HG03378 (cell line): ENCODE measurements around the gene STAP2.
"Not testable (repeated sequence)": the region's sequence is repeated elsewhere in the genome, so short reads cannot be mapped to it uniquely, and the experiment has no call there.

ENCODE experiments used
- ATAC-seq: cut with Tn5 transposase; IDR thresholded peaks from one replicate; pipeline ENCODE4 v1.9.1; 2021; ENCODE audit warnings: mild to moderate bottlenecking, moderate library complexity; ENCODE audit not compliant: unreplicated experiment

STAP2 gene

DNA sequence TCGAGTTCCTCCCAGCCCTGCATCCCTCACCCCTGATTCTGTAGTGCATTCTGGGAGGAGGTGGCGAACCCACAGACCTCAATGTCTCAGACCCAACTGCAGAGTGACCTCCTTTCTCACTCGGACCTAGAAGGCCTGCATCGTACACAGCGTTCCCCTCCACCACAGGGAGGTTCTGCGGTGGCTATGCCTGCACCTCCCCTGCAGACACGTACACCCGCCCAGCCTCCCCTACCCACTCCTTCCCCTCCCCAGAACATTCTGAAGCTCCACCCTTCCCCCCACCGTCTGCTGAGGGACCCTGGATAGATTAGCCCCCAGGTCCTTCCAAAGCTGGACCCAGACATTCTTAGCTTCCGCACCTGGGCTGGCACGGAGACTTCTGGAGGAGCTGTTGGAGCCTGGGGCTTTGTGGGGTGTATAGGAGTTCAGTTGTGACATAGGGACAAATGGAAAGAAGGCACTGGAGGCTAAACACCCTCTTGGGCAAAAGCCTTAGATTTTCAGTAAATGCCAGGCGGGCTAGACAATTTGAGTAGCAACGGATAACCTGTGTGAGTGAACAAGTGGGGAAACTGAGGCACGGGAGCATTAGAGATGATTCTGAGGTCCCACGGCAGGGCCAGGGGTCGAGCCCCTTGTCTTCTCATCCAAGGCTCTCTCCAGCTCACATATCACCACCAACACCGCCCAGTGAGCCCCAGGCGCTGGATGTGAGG, 34.6 kb downstream of the STAP2 start:
- ATAC-seq, result no peak

DNA sequence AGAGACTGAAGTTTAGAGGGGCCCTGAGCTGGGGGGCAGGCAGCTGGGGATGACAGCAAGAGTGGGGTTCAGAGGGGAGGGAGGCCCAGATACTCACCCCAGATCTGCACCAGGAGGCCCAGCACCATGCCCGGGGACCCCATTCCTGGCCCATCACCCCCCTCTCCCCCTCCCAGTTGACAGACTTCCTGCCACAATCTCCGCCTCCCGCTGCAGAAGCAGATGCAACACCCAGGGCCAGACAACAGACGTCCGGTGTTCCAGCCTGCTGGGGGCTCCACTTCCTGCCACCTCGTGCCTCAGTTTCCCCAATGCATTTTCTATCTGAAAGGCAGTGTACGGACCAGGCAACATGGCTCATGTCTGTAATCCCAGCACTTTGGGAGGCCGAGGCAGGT, 36.4 kb downstream of the STAP2 start, which contains the start of gene TMIGD2:
Gene TMIGD2, minus strand, starts transcription at position 147 of the 398 bp plus-strand sequence. Its CDS starts 4 bp downstream, at position 143.
- no peak for ATAC-seq

DNA sequence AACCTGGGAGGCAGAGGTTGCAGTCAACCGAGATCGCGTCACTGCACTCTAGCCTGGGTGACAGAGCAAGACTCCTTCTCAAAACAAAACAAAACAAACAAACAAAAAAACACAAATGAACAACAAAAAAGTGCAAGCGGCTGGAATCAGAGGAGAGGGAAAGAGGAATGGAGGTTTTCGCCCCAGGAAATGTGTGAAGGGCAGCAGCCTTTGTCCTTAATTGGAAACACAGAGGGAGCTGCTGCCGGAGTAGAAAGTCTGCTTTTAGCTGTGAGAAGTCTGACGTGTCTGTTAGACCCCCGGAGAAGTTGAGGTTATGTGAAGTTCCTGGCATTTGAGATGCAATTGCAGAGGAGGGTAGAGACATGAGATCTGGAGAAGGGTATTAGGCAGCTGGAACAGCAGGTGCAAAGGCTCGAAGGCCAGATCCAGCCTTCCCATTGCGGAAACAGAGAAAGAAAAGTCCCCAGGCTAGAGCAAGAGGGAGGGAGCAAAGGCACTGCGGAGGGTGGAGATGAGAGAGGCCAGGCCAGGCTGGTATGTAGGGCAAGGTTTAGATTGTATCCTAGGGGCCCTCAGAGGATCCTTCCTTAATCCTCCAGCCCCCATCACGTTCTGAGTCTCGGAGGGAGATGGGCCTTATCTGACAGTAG, 36.9 kb downstream of the STAP2 start:
- ATAC-seq, result no peak

DNA sequence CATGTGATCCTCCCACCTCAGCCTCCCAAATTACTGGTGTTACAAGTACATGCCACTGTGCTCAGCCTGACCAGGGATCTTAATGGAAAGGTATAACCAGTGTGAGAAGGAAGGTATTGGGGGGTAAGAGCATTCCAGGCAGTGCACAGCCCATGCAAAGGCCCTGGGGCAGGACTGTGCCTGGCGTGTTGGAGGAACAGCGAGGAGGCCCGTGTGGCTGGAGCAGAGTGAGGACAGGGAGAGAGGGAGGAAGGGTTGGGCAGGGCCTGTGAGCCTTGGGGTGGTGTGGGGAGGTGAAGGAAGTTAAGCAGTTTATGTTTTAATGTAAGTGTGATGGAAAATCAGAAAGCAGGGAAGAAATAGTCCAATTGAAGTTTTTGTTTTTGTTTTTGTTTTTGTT, 38.0 kb downstream of the STAP2 start:
- no peak for ATAC-seq

DNA sequence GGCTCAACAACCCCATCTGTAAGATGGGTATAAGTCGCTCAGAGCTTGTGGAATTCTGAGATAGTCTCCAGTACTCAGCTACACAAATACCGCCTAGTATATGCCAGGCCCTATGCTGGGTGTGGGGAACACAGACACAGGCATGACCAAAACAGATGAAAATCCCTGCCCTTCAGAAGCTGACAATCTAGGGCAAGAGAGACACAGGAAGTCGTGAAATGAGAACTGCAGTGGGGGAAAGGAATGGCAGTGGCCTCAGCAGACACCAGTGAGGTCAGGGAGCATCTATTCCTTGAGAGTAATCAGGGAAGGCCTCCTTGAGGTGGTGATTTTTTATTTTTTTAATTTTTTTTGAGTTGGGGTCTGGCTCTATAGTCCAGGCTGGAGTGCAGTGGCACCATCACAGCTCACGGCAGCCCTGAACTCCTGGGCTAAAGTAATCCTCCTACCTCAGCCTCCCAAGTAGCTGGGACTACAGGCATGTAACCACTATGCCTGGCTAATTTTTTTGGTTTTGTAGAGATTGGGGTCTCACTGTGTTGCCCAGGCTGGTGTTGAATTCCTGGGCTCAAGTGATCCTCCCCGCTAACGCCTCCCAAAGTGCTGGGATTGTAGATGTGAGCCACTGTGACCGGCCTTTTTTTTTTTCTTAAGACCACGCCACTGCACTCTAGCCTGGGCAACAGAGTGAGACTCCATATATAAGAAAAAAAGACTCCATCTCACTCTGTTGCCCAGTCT, 39.6 kb downstream of the STAP2 start:
- no peak for ATAC-seq

DNA sequence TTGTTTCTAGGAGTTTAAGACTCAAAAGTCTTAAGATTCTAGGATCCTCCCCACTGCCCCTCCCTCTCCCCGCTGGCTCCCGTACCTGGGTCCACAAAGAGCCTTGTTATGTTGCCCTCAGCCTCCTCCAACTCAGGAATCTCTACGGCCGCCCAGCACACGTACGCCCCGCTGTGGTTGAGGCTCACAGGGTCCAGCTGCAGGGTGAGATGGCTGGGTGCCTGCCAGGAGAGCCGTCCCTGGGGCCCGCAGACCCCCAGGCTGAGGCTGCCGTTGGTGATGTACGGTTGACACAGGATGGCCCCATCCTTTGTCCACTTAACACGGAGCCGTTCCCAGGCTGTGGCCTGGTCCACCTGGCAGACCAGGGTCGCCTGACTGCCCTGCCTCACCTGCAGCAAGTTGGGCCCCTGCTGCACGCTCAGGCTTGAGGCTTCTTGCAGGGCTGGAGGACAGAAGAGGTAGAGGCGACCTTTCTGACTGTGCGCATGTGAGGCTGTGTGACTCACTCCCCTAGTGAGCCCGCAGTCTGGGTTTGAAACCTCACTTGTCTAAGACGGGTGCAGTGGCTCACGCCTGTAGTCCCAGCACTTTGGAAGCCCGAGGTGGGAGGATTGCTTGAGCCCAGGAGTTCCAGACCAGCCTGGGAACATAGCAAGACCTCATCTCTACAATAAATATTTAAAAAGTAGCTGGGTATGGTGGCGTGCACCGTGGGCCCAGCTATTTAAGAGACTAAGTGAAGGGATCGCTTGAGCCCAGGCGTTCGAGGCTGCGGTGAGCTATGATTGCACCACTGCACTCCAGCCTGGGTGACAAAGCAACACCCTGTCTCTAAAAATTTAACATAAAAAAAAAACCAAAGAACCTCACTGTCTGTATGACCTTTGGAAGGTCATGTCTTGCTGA, 40.5 kb downstream of the STAP2 start:
- no peak for ATAC-seq

DNA sequence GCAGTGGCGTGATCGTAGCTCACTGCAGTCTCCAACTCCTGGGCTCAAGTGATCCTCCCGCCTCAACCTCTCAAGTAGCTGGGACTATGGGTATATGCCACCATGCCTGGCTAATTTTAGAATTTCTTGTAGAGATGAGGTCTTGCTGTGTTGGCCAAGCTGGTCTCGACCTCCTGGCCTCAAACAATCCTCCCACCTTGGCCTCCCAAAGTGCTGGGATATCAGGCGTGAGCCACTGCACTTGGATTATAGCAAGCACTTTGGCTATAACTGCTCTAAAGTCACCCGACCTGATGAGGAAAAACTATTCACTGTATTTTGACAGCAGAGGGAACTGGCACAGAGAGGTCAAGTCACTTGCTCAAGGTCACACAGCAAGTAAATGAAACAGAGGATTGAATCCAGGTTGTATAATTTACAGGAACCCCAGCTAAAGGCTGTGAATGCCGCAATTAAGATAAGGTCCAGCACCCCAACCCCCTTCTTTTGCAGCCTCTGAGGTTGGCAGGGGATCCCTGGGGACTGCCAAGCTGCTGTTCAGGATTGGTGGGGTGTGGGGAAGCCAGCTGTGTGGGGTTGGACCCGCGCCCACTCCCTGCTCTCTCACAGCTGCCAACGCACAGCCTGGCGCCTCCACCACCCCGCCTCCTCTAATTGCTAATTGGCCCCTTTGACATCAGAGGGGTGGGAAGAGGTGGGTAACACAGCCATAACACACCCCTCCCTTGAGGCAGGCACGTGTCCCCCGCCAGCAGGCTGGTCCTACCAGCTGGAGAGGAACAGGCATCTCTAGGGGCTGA, 42.5 kb downstream of the STAP2 start:
- ATAC-seq, result no peak

DNA sequence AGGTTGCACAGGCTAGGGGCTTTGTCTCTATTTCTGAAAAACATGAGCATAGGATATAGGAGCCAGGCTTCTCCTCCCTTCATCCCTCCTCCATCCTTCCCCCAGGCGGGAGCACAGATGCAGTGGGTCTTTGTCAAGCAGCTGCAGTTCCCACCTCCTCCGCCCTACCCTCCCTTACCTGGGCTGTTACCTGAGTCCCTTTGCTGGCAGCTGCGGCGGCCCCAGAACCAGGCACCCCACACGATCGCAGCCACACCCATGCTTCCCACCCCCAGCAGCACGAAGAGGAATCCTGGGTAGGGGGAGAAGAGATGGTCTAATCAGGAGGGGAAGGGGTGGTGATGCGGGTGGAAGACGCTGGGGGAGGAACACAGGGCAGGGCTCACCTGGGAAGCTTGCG, 44.2 kb downstream of the STAP2 start:
- no peak for ATAC-seq

DNA sequence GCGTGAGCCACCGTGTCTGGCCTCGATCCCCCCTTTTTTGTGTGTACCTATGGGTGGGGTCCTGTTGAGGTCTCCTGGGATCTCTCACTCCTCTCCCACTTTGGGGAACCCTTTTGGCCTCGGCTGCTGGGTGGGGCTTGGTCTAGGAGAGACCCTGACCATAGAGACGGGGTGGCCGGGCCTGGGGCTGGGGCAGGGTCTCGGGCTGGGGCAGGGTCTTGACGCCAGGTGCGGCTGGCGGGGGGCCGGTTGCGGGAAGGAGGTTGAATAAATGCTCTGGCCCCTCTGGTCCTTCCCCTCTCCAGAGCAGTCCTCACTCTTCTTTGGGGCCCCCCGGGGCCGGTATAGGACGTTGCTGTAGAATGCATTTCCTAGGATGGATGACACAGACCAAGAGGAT, 46.1 kb downstream of the STAP2 start:
- no peak for ATAC-seq

DNA sequence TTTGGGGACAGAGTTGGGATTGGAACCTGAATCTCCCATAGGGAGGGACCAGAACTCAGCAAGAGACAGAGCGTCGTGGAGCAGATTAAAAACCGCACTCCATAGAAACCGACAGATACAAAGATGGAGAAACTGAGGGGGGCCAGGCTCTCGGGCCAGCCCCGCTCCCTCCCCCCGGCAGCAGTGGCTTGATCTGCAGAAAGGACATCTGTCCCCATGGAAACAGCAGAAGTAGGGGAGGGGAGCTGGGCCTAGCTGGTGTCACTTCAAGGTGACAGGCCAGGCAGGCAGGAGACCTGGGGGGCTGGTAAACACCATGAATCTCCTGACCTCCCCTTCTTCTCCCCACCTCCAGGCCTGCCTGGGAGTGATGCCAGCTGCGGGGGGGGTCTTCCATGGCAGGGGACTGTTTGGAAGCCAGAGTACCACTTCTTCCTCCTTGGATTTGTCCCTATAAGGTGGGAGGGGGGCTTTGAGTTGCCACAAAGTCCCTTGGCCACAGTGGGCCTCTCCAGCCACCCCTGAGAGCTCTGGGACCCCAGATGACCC, 47.4 kb downstream of the STAP2 start:
- ATAC-seq, result no peak

DNA sequence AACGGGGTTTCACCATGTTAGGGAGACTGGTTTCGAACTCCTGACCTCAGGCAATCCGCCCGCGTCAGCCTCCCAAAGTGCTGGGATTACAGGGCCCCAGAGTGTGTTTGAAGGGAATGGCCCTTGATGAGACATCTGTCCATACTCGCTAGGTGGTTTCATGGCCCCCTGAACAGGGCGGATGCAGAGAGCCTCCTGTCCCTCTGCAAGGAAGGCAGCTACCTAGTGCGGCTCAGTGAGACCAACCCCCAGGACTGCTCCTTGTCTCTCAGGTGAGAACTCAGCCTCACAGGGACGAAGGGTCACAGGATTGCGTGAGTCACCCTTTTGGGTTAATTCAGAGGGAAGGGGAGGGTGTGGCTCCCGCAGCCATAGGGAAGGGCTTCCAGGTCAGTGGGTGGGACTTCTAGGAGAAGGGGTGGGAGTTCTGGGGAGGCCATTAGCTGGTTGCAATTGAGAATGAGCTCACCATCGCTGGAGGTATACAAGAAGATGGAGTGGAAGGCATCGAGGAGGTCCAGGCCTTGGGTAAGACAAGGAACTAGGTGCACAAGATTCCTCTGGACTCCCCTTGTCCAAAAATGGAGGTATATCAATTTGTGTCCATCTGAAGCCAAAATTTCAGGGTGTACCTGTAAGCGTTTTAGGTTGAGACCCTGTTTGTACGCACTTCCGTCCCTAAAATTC, 50.4 kb downstream of the STAP2 start:
- ATAC-seq, result no peak

DNA sequence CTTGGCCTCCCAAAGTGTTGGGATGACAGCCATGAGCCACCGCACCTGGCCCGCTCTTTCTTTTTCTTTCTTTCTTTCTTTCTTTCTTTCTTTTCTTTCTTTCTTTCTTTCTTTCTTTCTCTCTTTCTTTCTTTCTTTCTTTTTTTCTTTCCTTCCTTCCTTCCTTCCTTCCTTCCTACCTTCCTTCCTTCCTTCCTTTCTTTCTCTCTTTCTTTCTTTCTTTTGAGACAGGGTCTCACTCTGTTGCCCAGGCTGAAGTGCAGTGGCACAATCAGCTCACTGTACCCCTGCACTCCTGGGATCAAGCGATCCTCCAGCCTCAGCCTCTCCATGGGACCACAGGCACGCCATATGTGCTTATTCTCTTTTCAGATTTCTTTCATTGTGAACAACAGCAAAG, 52.5 kb downstream of the STAP2 start:
- not testable (repeated sequence) for ATAC-seq

DNA sequence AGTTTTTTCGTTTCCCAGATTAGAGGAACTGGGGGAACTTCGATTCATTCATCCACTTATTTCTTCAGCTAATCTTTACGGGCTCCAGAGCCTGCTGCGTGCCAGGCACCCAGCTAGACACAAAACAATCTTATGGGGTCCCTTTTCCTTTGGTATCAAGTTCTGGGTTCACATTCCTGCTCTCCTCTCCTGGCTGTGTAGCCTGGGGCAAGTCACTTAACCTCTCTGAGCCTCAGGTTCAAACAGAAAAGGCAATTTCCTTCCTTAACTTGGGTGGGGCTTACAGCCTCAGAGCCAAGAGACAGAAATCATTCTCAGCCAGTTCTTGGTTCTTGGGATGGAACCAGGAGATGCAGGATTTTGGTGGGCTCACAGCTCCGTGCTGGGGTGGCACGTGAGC, 53.7 kb downstream of the STAP2 start:
- no peak for ATAC-seq

DNA sequence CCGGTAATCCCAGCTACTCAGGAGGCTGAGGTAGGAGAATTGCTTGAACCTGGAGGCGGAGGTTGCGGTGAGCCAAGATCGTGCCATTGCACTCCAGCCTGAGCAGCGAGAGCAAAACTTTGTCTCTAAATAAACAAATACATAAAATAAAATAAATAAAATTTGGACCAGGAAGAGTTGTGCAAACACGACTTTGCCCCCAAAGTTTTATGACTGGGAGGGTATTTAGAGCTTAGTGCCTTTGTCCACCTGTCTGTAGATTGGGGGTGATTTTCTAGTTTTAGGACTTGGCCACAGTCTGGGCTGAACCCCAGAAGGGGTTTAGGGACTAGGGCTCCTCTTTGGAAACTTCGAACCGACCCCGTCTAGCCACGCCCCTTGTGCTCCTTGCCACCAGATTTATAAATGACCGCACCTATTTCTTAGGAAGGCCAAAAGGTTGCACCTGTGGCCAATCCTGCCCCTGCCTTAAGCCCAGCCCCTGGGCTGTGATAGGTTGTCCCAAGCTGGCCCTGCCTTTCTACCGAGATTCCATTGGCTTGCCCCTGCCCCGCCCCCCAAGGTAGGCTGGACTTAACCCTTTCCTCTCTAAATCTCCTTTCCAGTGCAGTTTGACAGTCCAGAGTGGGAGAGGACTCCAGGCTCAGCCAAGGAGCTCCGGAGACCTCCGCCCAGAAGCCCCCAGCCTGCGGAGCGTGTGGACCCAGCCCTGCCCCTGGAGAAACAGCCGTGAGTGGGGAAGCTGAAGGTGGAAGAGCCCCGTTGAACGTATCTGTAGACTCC, 54.3 kb downstream of the STAP2 start:
- ATAC-seq, result no peak

DNA sequence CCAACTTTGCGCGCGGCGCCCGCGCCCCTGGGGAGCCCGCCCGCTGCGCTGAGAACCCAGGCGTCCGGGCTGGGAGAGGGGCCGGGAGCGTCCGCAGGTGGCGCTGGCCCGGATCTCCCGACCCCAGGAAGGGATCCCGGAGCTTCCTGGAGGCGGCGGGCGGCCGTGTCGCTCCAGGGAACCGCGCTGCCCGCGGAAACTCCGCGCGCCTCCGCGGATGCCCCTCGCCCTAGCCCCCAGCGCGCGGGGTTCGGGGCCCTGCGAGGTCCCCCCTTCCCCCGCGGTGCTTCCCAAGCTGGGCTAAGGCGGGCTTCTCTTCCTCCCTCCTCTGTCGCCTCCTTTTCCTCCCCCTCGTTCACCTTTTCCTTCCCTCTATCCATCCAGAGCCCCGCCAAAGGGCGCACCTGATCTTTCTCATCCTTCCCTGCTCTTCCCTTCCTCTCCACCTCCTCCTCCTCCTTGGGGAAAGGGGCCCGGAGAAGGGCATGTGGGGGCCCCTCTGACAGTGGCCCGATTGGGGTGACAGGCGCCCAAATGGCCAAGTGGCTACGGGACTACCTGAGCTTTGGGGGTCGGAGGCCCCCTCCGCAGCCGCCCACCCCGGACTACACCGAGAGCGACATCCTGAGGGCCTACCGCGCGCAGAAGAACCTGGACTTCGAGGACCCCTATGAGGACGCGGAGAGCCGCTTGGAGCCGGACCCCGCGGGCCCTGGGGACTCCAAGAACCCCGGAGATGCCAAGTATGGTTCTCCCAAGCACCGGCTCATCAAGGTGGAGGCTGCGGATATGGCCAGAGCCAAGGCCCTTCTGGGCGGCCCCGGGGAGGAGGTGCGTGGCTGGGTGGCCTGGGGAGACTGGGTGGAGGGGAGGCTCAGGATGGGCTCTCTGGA, 58.9 kb downstream of the STAP2 start:
- no peak for ATAC-seq

DNA sequence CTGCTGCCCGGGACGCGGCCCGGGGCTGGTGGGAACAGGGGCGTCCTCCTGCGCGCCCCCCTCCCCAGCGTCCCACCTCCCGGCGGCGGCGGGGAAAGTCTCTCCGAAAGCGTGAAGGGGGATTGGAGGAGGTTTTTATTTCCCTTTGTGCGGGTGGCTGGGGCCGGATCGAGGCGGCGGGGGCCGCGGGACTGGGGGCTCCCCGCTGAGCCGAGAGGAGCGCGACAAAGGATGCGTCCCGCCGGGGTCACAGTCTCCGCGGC, 59.4 kb downstream of the STAP2 start:
- no peak for ATAC-seq

DNA sequence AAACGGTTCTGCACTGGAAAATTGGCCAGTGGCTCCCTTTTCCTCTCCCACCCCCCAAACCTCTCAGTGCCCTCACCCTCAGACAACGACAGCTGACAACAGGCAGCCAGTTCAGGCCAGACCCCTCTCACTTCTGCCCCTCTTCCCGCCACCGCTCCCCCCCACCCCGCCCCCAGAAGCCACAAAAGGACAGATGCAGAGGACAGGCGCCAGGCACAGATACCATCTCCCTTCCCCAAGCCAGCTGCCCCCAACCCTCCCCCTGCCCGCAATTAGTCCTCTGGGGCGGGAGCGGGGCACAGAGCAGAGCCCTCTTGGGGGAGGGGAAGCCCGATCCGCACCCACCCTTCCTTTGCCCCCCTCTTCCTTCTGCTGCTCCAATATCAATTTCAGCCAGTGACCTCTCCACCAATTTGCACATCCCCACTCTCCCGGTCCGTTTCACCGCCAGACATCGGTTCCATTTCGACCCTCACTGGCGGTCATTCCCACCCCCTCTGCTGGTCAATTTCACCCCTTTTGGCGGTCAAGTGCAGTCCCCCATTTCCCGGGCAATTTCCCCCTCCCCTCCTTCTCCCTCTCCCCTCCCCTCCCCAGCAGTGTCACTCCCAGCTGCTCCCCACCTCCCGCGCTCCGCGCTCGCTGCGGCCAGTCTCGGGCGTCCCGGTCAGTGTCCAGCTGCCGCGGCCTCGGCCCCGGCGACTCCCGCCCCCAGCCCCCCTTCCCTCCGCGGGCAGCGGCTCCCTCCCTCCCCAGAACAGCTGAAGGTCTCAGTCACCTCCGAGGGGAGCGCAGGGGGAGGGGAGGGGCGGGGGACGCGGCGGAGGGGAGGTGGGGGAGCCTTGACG, 60.0 kb downstream of the STAP2 start, which contains the start of gene SHD:
Gene SHD, plus strand, starts transcription at position 848 of the 848 bp plus-strand sequence. CDS start 798 bp downstream, outside the sequence.
- no peak for ATAC-seq
